GM21723 (cell line): ENCODE data around the gene CD300LF.
A peak's percentile ranks its signal among the peaks of the same experiment; 100 is the strongest.

Source experiments
- ATAC-seq: cut with Tn5 transposase; IDR thresholded peaks from one replicate; pipeline ENCODE4 v1.9.1; 2021; ENCODE audit warnings: mild to moderate bottlenecking, moderate library complexity; ENCODE audit not compliant: unreplicated experiment

Gene CD300LF

GRCh38 chr17:74712756-74713155, at the start of gene CD300LF:
CD300LF (minus strand) TSS chr17:74712923; CDS start chr17:74712866, 57 bp downstream.
- no peak for ATAC-seq

GRCh38 chr17:74761931-74762330, 49.2 kb upstream of the CD300LF start:
- no peak for ATAC-seq

- no peak for ATAC-seq
Observed at GRCh38 chr17:74761419-74761818, 48.7 kb upstream of the CD300LF start.

- ATAC-seq: no peak
Observed at GRCh38 chr17:74760404-74761105, 47.8 kb upstream of the CD300LF start.

GRCh38 chr17:74759941-74760340, 47.2 kb upstream of the CD300LF start:
- ATAC-seq: no peak

- peak; percentile 80 for ATAC-seq
Observed at GRCh38 chr17:74759243-74759801, 46.6 kb upstream of the CD300LF start.

- ATAC-seq: no peak
Observed at GRCh38 chr17:74758848-74759168, 46.1 kb upstream of the CD300LF start.

- no peak for ATAC-seq
Observed at GRCh38 chr17:74757931-74758847, 45.5 kb upstream of the CD300LF start.

- no peak for ATAC-seq
Observed at GRCh38 chr17:74757502-74757901, 44.8 kb upstream of the CD300LF start.

GRCh38 chr17:74756891-74757290, 44.2 kb upstream of the CD300LF start:
- no peak for ATAC-seq

- no peak for ATAC-seq
Observed at GRCh38 chr17:74755533-74755932, 42.8 kb upstream of the CD300LF start.

- no peak for ATAC-seq
Observed at GRCh38 chr17:74754832-74755231, 42.1 kb upstream of the CD300LF start.

GRCh38 chr17:74752822-74753401, 40.2 kb upstream of the CD300LF start:
- ATAC-seq: no peak

- no peak for ATAC-seq
Observed at GRCh38 chr17:74752415-74752814, 39.7 kb upstream of the CD300LF start.

GRCh38 chr17:74750327-74751069, 37.8 kb upstream of the CD300LF start:
- ATAC-seq: no peak

- no peak for ATAC-seq
Observed at GRCh38 chr17:74750039-74750326, 37.3 kb upstream of the CD300LF start.

- ATAC-seq: peak; percentile 23
Observed at GRCh38 chr17:74749279-74750038, 36.7 kb upstream of the CD300LF start.

GRCh38 chr17:74748529-74749278, 36.0 kb upstream of the CD300LF start, which contains the start of gene NHERF1:
NHERF1 (plus strand) TSS chr17:74748628; CDS start chr17:74748847, 219 bp downstream.
- peak; percentile 89 for ATAC-seq

GRCh38 chr17:74748279-74748528, 35.5 kb upstream of the CD300LF start:
- ATAC-seq: no peak

GRCh38 chr17:74746922-74747321, 34.2 kb upstream of the CD300LF start:
- no peak for ATAC-seq
